H1 (cell line): ENCODE data around the gene ANGPTL2. TPM values are rescaled to one million over a fixed set of nuclear protein-coding genes. Genes with fewer than 3 reads are reported as not detected.

Experiments used
- CTCF ChIA-PET: fragments of 300-600 bp; sonication (Branson Sonifier 250); formaldehyde crosslinking; loops from one replicate; lab custom pipeline; 2021; ENCODE audit not compliant: partially characterized antibody; lab: Charles Lee
- POLR2A ChIA-PET: fragments of 300-600 bp; sonication (Branson Sonifier 250); formaldehyde crosslinking; loops from one replicate; lab custom pipeline; 2021; ENCODE audit warnings: inconsistent platforms; ENCODE audit not compliant: partially characterized antibody; lab: Charles Lee
- DNase-seq, 2 experiments: peaks; one replicate each; pipeline versions ENCODE4 v3.0.0 to v3.0.0-alpha.2; 2010 to 2022; ENCODE audit warnings: low spot score in 2 of 2, low read depth in 1 of 2, mixed read lengths in 1 of 2
- FAIRE-seq: peaks from 2 replicates; lab custom pipeline; 2011; peaks lifted over from hg19 to GRCh38; lab: Jason Lieb, UNC
- H2AFZ ChIP-seq: 2 replicates; pipeline ENCODE4 v1.8.1; 2012; ENCODE audit warnings: low read length, inconsistent platforms
- H2AK5ac ChIP-seq: 2 replicates; pipeline ENCODE4 v1.6.1; 2013; ENCODE audit warnings: low read depth, low read length
- H2BK120ac ChIP-seq: replicated peaks from 2 replicates; pipeline ENCODE3; 2013; ENCODE audit warnings: low read depth, low read length, inconsistent platforms
- H2BK12ac ChIP-seq: 2 replicates; pipeline ENCODE4 v1.6.1; 2013; ENCODE audit warnings: low read depth, low read length
- H2BK15ac ChIP-seq: 2 replicates; pipeline ENCODE4 v1.6.1; 2013; ENCODE audit warnings: low read length
- H2BK20ac ChIP-seq: 2 replicates; pipeline ENCODE4 v1.6.1; 2013; ENCODE audit warnings: low read length
- H2BK5ac ChIP-seq: 2 replicates; pipeline ENCODE4 v1.6.1; 2013; ENCODE audit warnings: low read depth, low read length
- H3K14ac ChIP-seq: 2 replicates; pipeline ENCODE4 v1.6.1; 2013; ENCODE audit warnings: inconsistent platforms; ENCODE audit not compliant: insufficient read length
- H3K18ac ChIP-seq: 2 replicates; pipeline ENCODE4 v1.6.1; 2013; ENCODE audit warnings: low read length; ENCODE audit errors: extremely low read depth
- H3K23ac ChIP-seq: 2 replicates; pipeline ENCODE4 v1.6.1; 2013; ENCODE audit warnings: inconsistent platforms; ENCODE audit not compliant: insufficient read length
- H3K23me2 ChIP-seq: 2 replicates; pipeline ENCODE4 v1.6.1; 2013; ENCODE audit warnings: low read depth, low read length
- H3K27ac ChIP-seq: 2 replicates; pipeline ENCODE4 v1.6.1; 2011; ENCODE audit warnings: low read depth, low read length, inconsistent platforms
- H3K27me3 ChIP-seq, 4 experiments: replicated peaks in 1 of 4; 1 replicate in 1 of 4; 2 replicates in 3 of 4; pipeline versions ENCODE4 v1.6.1 to v1.8.1; 2011 to 2013; ENCODE audit warnings: low read length in 3 of 4, mild to moderate bottlenecking in 3 of 4, inconsistent platforms in 2 of 4, mixed read lengths in 2 of 4, moderate library complexity in 1 of 4; ENCODE audit not compliant: control insufficient read depth in 3 of 4, insufficient read depth in 3 of 4; ENCODE audit errors: extremely low read depth in 1 of 4
- H3K36me3 ChIP-seq, 4 experiments: 2 replicates each; pipeline versions ENCODE4 v1.6.1 to v1.8.1; 2011 to 2013; ENCODE audit warnings: mild to moderate bottlenecking in 4 of 4, low read length in 3 of 4, moderate library complexity in 2 of 4, control low read depth in 1 of 4, inconsistent platforms in 1 of 4; ENCODE audit not compliant: insufficient read depth in 4 of 4, control insufficient read depth in 2 of 4
- H3K4ac ChIP-seq: replicated peaks from 2 replicates; pipeline ENCODE3; 2013; ENCODE audit warnings: low read length, low read depth, mixed read lengths, inconsistent platforms; ENCODE audit not compliant: insufficient read length
- H3K4me1 ChIP-seq, 4 experiments: replicated peaks in 1 of 4; 1 replicate in 1 of 4; 2 replicates in 3 of 4; pipeline versions ENCODE4 v1.6.1 to v1.8.1; 2011 to 2013; ENCODE audit warnings: low read length in 3 of 4, inconsistent platforms in 2 of 4, mixed read lengths in 1 of 4; ENCODE audit not compliant: insufficient read depth in 4 of 4, control insufficient read depth in 3 of 4
- H3K4me2 ChIP-seq, 2 experiments: 2 replicates each; pipeline versions ENCODE4 v1.6.1 to v1.8.1; 2011 to 2013; ENCODE audit warnings: low read depth in 2 of 2, low read length in 2 of 2, control low read depth in 1 of 2, inconsistent platforms in 1 of 2, mild to moderate bottlenecking in 1 of 2; ENCODE audit not compliant: insufficient read depth in 1 of 2
- H3K4me3 ChIP-seq, 4 experiments: fragments of 200-600, 300-600 bp in 1 of 4; sonication (generic), shearing (Covaris generic), sonication (Bioruptor Twin) in 1 of 4; 2 replicates each; pipeline versions ENCODE4 v1.5.1 to v1.8.1; 2011 to 2016; ENCODE audit warnings: low read length in 4 of 4, low read depth in 3 of 4, control low read depth in 2 of 4, inconsistent platforms in 2 of 4, mild to moderate bottlenecking in 2 of 4, mixed read lengths in 1 of 4, moderate library complexity in 1 of 4; ENCODE audit not compliant: insufficient read depth in 2 of 4; ENCODE audit errors: extremely low read depth in 1 of 4
- H3K56ac ChIP-seq: replicated peaks from 2 replicates; pipeline ENCODE3; 2013; ENCODE audit warnings: low read depth, mild to moderate bottlenecking, mixed read lengths, low read length, inconsistent platforms; ENCODE audit not compliant: insufficient read length
- H3K79me1 ChIP-seq: 2 replicates; pipeline ENCODE4 v1.6.1; 2013; ENCODE audit warnings: low read depth, low read length, control low read depth
- H3K79me2 ChIP-seq, 2 experiments: 2 replicates each; pipeline versions ENCODE4 v1.6.1 to v1.8.1; 2012 to 2013; ENCODE audit warnings: low read length in 2 of 2, mild to moderate bottlenecking in 2 of 2, inconsistent platforms in 1 of 2; ENCODE audit not compliant: insufficient read depth in 2 of 2, control insufficient read depth in 1 of 2
- H3K9ac ChIP-seq, 4 experiments: replicated peaks in 1 of 4; 1 replicate in 1 of 4; 2 replicates in 3 of 4; pipeline versions ENCODE4 v1.6.1 to v1.8.1; 2011 to 2013; ENCODE audit warnings: low read depth in 3 of 4, low read length in 3 of 4, control low read depth in 2 of 4, mild to moderate bottlenecking in 2 of 4, moderate library complexity in 2 of 4, inconsistent platforms in 1 of 4; ENCODE audit errors: extremely low read depth in 1 of 4
- H3K9me3 ChIP-seq, 2 experiments: 2 replicates each; pipeline versions ENCODE4 v1.6.1 to v1.8.1; 2012 to 2013; ENCODE audit warnings: mild to moderate bottlenecking in 2 of 2, moderate library complexity in 2 of 2, control low read depth in 1 of 2, inconsistent platforms in 1 of 2, low read depth in 1 of 2, low read length in 1 of 2, mixed read lengths in 1 of 2; ENCODE audit not compliant: insufficient read depth in 2 of 2
- H4K20me1 ChIP-seq, 2 experiments: replicated peaks in 1 of 2; 2 replicates each; pipeline versions ENCODE3 to v1.8.1; 2011 to 2013; ENCODE audit warnings: inconsistent platforms in 2 of 2, low read length in 2 of 2, mild to moderate bottlenecking in 1 of 2; ENCODE audit not compliant: insufficient read depth in 2 of 2, control insufficient read depth in 1 of 2
- H4K5ac ChIP-seq: 2 replicates; pipeline ENCODE4 v1.6.1; 2013; ENCODE audit warnings: low read length, low read depth, mixed read lengths, inconsistent platforms; ENCODE audit not compliant: insufficient read length
- H4K8ac ChIP-seq: 2 replicates; pipeline ENCODE4 v1.8.0; 2013; ENCODE audit warnings: mild to moderate bottlenecking, moderate library complexity, low read length, inconsistent platforms; ENCODE audit not compliant: insufficient read depth; ENCODE audit errors: extremely low read depth
- H4K91ac ChIP-seq: replicated peaks from 2 replicates; pipeline ENCODE3; 2013; ENCODE audit warnings: low read length, mixed read lengths, inconsistent platforms; ENCODE audit not compliant: insufficient read length
- ASH2L ChIP-seq: fragments of 200-600, 300-600 bp; sonication (generic); IDR thresholded peaks from one replicate; pipeline ENCODE4 v1.7.1; 2017; ENCODE audit warnings: low read length
- BCL11A ChIP-seq, 2 experiments: IDR thresholded peaks; one replicate each; pipeline ENCODE4 v1.6.1; 2011; ENCODE audit warnings: low read depth in 2 of 2, low read length in 2 of 2, mild to moderate bottlenecking in 2 of 2
- SAP30 ChIP-seq: fragments of 300-600 bp; sonication (generic); IDR thresholded peaks from 2 replicates; pipeline ENCODE4 v1.7.1; 2012; ENCODE audit warnings: low read length, moderate library complexity, mild to moderate bottlenecking, inconsistent platforms; ENCODE audit not compliant: insufficient read depth, insufficient replicate concordance
- SP1 ChIP-seq: IDR thresholded peaks from 2 replicates; pipeline ENCODE4 v1.6.1; 2011; ENCODE audit warnings: low read depth, low read length
- WGBS, 2 experiments: shearing (Covaris generic) in 1 of 2; methylation state at CpG; one replicate each; pipeline versions ENCODE4 v1.1.6 to v1.1.7; 2013 to 2015; ENCODE audit warnings: low lambda C conversion rate in 2 of 2, mixed read lengths in 2 of 2, inconsistent platforms in 1 of 2, low coverage in 1 of 2, missing lambda C conversion rate in 1 of 2; ENCODE audit not compliant: insufficient replicate concordance in 2 of 2, insufficient coverage in 1 of 2, insufficient read length in 1 of 2; ENCODE audit errors: extremely low coverage in 1 of 2, missing lambda C conversion rate in 1 of 2; 5-methylcytosine and 5-hydroxymethylcytosine counted together
- polyA plus RNA-seq, 7 experiments: library from polyadenylated mRNA; depleted of rRNA in 3 of 7; stranded (reverse) in 5 of 7; unstranded in 2 of 7; fragments of >200 nt in 5 of 7; fragments of 200-250 nt in 2 of 7; gene quantifications; 1 replicate in 5 of 7; 2 replicates in 1 of 7; 4 replicates in 1 of 7; pipeline versions ENCODE4 v1.2.1 to v1.2.3, GENCODE V29; 2011 to 2013; ENCODE audit warnings: missing spikeins in 2 of 7, mixed read lengths in 2 of 7
- total RNA-seq: library from RNA; stranded (reverse); fragmentation: NEBNext Ultra II Directional; extraction: Animal tissue kit (Norgen Biotek cat#: 25700); gene quantifications from 2 replicates; pipeline ENCODE4 v1.2.1, GENCODE V29; 2021

The ANGPTL2 gene
- total and polyA plus RNA-seq, 2 of the 8 experiments (the other 6 are each of a cell fraction or from before 2014, with no cell fraction given): 9.0 to 10.6 TPM

- Histone ChIP-seq H3K14ac (no peak overlapping the region), H3K18ac (no peak overlapping the region), H4K8ac (no peak overlapping the region), H2BK12ac (no peak overlapping the region), H4K91ac (no peak overlapping the region), H3K79me2 (no peaks in the 10 kb centered on the region), H4K5ac (no peak overlapping the region), H3K27me3 (no peaks in the 10 kb centered on the region; a peak in 2 of 7 replicates), H2BK5ac (no peak overlapping the region), H3K23me2 (no peaks in the 10 kb centered on the region), H2BK15ac (no peak overlapping the region), H3K36me3 (no peaks in the 10 kb centered on the region), H3K9me3 (no peaks in the 10 kb centered on the region), H2BK20ac (no peak overlapping the region), H2AK5ac (no peak overlapping the region), H3K4me1 (peaks cover 7 to 16% (median 12%) of the 10 kb centered on the region in 4 experiments), H3K23ac (no peak overlapping the region), H2AFZ (no peak overlapping the region), H3K27ac (no peak overlapping the region), H3K4ac (no peak overlapping the region), H3K79me1 (no peaks in the 10 kb centered on the region), H3K9ac (no peak overlapping the region), H4K20me1 (peaks cover 0 to 3% of the 10 kb centered on the region in 2 experiments), H2BK120ac (no peak overlapping the region), H3K56ac (no peak overlapping the region), H3K4me3 (no peak overlapping the region), H3K4me2 (no peak overlapping the region)
- TF ChIP-seq BCL11A (IDR thresholded peaks at IDR 0.05; ENCODE audit: low read depth in 2 of 2, low read length in 2 of 2) (no peak), ASH2L (no peak), SAP30 (no peak), SP1 (no peak)
- CTCF ChIA-PET: interaction anchor here (0.8 to 2.8 kb wide), 6 partner anchors 17 to 70 kb away, joined by 3 to 8 read pairs (median 5); no protein-coding TSS in a partner anchor
- DNase-seq: no peak
- no peak for FAIRE-seq
- 90% methylated on average over 2 of the region's 2 CpGs; no CpG with 5 or more reads in 1 of the 2 experiments for WGBS, 2 experiments
- POLR2A ChIA-PET: interaction anchor here (1.6 kb wide), 1 partner anchor 7 kb away, joined by 6 read pairs; the partner anchor contains the start of gene ANGPTL2
These were observed 7.8 kb upstream of the ANGPTL2 start for GRCh38 chr9:127130235-127130634.
